ENCODE measurements around the gene ROS1.
A peak's percentile ranks its signal among the peaks of the same experiment; 100 is the strongest.

Gene ROS1

DNA sequence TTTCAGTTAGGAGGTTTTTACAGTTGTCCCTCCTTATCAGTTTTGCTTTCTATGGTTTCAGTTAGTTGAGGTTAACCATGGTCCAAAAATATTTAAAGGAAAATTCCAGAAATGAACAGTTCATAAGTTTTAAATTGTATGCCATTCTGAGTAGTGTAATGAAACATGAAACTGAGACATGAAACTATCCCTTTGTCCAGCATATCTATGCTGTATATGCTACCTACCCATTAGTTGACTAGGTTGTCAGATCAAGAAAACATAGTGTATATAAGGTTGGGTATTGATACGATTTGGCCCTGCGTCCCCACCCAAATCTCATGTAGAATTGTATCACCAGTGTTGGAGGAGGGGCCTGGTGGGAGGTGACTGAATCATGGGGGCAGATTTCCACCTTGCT, 121.3 kb downstream of the ROS1 start:
- no peak overlapping the region for H3K9ac ChIP-seq (ENCODE audit: low read length)
- H3K27ac ChIP-seq (ENCODE audit: low read length): no peak overlapping the region
- no peak overlapping the region for H3K4me3 ChIP-seq (ENCODE audit: low read length)
- H3K27me3 ChIP-seq (ENCODE audit: control insufficient read depth, insufficient read depth, low read length): no peaks in the 10 kb centered on the region
- H3K9me3 ChIP-seq (ENCODE audit: control insufficient read depth, low read depth, low read length): no peaks in the 10 kb centered on the region
- no peaks in the 10 kb centered on the region for H3K36me3 ChIP-seq (ENCODE audit: control insufficient read depth, low read depth, low read length)
- no peaks in the 10 kb centered on the region for H3K4me1 ChIP-seq (ENCODE audit: control insufficient read depth, low read depth, low read length)

DNA sequence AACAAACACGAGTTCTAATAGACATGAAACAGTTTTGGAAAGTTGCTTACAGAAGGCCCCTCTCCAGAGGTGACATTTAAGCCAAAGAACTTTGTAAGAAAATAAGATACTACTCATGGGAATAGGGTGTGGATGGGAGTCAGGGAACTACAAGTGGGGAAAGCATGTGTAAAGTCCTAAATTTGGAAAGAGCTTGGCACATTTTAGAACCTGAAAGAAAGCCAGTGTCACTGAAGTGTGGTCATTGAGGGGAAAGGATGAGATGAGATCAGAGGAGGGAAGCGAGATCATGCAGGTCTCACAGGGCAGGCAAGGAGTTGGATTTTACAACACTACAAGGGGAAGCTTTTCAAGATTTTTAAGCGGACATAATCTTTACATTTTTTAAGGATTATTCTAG, 122.4 kb downstream of the ROS1 start:
- Histone ChIP-seq H3K27me3 (ENCODE audit: control insufficient read depth, insufficient read depth, low read length) (no peaks in the 10 kb centered on the region), H3K36me3 (ENCODE audit: control insufficient read depth, low read depth, low read length) (no peaks in the 10 kb centered on the region), H3K27ac (ENCODE audit: low read length) (no peak overlapping the region), H3K4me3 (ENCODE audit: low read length) (no peak overlapping the region), H3K9ac (ENCODE audit: low read length) (no peak overlapping the region), H3K9me3 (ENCODE audit: control insufficient read depth, low read depth, low read length) (no peaks in the 10 kb centered on the region), H3K4me1 (ENCODE audit: control insufficient read depth, low read depth, low read length) (no peaks in the 10 kb centered on the region)

DNA sequence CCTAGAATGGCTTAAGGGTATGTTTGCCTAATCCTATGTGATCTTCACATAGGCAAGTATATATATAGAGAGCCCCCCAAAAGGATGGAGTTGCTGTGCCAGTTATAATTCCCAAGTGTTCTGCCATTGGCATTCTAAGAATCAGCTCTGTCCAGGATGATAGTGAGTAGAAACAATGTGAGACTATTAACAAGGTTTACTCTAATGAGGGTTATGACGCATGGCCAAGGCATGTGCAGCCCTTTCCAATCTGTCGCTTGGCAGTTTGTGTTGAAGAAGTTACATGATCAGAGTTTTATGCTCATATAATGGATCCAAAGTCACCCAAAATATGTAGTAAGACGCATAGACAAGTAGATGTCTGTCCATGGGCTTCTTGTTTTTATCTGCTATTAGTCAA, 126.8 kb downstream of the ROS1 start:
- Histone ChIP-seq H3K27me3 (ENCODE audit: control insufficient read depth, insufficient read depth, low read length) (no peaks in the 10 kb centered on the region), H3K4me3 (ENCODE audit: low read length) (no peak overlapping the region), H3K9me3 (ENCODE audit: control insufficient read depth, low read depth, low read length) (no peaks in the 10 kb centered on the region), H3K36me3 (ENCODE audit: control insufficient read depth, low read depth, low read length) (no peaks in the 10 kb centered on the region), H3K9ac (ENCODE audit: low read length) (no peak overlapping the region), H3K4me1 (ENCODE audit: control insufficient read depth, low read depth, low read length) (no peaks in the 10 kb centered on the region), H3K27ac (ENCODE audit: low read length) (no peak overlapping the region)

DNA sequence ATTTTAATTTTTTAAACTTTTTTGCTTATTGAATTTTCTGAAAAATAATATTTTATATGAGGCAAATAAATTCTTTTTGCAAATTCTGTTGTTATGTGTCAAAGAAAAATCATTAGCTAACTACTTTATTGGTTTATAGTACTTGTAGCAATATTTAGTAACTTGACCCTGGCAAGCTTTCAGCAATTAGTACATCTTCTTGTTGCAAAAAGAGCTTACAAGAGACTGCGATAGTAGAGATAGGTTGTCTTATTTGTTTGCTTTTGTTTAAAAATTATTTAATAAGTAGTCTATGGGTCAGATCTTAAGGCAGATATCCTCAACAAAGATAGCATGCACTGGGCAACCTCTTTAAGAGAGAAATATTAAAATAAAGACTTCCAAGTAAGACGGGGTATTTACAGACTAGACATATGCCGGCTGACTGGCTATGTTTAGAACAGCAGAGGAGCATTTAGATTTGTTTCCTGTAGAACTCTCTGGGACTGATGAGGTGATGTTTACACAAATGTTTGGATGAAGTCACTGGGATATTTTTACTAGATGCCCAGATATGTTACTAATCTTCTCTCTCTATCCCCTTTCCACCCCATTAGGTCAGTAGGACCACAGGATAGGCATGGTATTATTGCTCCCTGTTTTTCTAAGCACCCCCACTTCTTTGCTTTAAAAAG, 135.4 kb downstream of the ROS1 start:
- H3K9me3 ChIP-seq (ENCODE audit: control insufficient read depth, low read depth, low read length): no peaks in the 10 kb centered on the region
- no peak overlapping the region for H3K4me3 ChIP-seq (ENCODE audit: low read length)
- H3K4me1 ChIP-seq (ENCODE audit: control insufficient read depth, low read depth, low read length): no peaks in the 10 kb centered on the region
- no peaks in the 10 kb centered on the region for H3K36me3 ChIP-seq (ENCODE audit: control insufficient read depth, low read depth, low read length)
- H3K27me3 ChIP-seq (ENCODE audit: control insufficient read depth, insufficient read depth, low read length): no peaks in the 10 kb centered on the region
- no peak overlapping the region for H3K27ac ChIP-seq (ENCODE audit: low read length)
- H3K9ac ChIP-seq (ENCODE audit: low read length): no peak overlapping the region

DNA sequence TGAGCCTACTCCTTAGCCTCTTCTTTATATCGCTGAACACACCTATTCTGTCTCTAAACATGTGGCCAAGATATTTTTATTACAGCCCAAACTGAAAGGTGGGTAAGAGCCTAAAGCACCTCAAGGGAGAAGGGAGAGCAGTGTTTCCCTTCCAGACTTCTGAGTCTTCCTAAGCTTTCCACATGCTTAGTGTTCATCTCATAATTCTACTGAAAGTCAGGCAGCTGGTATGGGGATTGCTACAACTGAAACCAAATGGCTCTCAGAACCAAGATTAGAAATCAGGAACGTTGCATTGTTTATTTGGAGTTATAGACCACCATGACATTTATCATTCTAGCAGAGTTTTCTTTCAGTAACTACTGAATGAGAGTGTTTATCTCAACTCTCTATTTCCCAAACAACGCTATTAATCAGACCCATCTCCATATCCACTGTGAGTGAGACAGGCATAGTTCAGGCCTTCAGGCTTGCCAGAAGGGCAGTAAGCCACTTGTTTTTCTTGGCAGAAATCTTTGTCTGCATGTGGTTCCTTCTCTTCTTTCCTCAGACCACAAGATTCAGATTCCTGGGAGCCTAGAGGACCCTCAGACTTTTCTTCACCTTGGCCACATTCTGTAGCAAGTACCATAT, 137.5 kb downstream of the ROS1 start:
- Histone ChIP-seq H3K4me1 (ENCODE audit: control insufficient read depth, low read depth, low read length) (no peaks in the 10 kb centered on the region), H3K27me3 (ENCODE audit: control insufficient read depth, insufficient read depth, low read length) (no peaks in the 10 kb centered on the region), H3K4me3 (ENCODE audit: low read length) (no peak overlapping the region), H3K9ac (ENCODE audit: low read length) (no peak overlapping the region), H3K36me3 (ENCODE audit: control insufficient read depth, low read depth, low read length) (no peaks in the 10 kb centered on the region), H3K9me3 (ENCODE audit: control insufficient read depth, low read depth, low read length) (no peaks in the 10 kb centered on the region), H3K27ac (ENCODE audit: low read length) (no peak overlapping the region)

DNA sequence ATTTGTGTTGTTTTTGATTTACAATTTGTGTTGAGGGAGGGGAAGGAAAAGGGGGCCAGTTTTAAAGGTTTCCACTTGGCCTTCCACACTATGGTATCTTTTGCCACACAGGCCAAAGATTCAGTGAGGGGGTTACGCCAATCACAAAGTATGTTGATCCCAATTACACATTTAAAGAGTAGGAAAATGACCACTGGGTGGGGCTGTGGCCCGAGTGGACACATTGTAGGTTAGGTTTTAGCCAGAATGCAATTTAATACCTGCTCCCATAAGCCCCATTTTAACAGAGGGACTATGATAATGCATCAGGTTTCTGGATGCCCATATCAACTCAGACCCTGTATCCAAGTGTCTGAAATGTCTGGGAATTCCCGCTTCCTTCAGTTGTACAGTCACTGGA, 144.8 kb downstream of the ROS1 start:
- Histone ChIP-seq H3K27ac (ENCODE audit: low read length) (no peak overlapping the region), H3K4me3 (ENCODE audit: low read length) (no peak overlapping the region), H3K9me3 (ENCODE audit: control insufficient read depth, low read depth, low read length) (no peaks in the 10 kb centered on the region), H3K9ac (ENCODE audit: low read length) (no peak overlapping the region), H3K27me3 (ENCODE audit: control insufficient read depth, insufficient read depth, low read length) (no peaks in the 10 kb centered on the region), H3K36me3 (ENCODE audit: control insufficient read depth, low read depth, low read length) (no peaks in the 10 kb centered on the region), H3K4me1 (ENCODE audit: control insufficient read depth, low read depth, low read length) (no peaks in the 10 kb centered on the region)

DNA sequence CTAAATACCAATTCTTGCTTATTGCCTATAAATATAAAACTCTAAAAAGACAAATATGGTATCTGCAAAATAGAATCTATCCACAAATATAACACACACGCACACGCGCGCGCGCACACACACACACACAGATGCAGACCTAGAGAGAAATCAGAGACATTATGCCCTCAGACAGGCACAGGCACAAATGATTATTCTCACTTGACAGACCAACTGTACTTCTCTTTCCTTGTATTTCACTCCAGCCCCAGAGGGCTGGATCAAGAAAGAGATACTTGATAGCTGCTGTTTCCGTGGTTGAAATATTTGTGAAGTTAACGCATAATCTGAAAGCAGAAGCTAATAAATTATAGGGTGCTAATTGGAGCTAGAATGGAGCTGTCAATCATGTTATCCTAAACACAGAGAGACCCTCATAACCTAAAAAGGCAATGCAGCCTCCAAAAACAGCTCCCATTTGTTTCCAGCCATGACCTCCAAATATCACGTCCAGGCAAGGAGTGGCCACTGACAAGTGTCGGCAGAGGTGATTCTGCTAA, 148.9 kb downstream of the ROS1 start:
- Histone ChIP-seq H3K9me3 (ENCODE audit: control insufficient read depth, low read depth, low read length) (no peaks in the 10 kb centered on the region), H3K4me1 (ENCODE audit: control insufficient read depth, low read depth, low read length) (peaks cover 4% of the 10 kb centered on the region), H3K27ac (ENCODE audit: low read length) (no peak overlapping the region), H3K4me3 (ENCODE audit: low read length) (no peak overlapping the region), H3K9ac (ENCODE audit: low read length) (no peak overlapping the region), H3K27me3 (ENCODE audit: control insufficient read depth, insufficient read depth, low read length) (peaks cover 30% of the 10 kb centered on the region), H3K36me3 (ENCODE audit: control insufficient read depth, low read depth, low read length) (no peaks in the 10 kb centered on the region)

DNA sequence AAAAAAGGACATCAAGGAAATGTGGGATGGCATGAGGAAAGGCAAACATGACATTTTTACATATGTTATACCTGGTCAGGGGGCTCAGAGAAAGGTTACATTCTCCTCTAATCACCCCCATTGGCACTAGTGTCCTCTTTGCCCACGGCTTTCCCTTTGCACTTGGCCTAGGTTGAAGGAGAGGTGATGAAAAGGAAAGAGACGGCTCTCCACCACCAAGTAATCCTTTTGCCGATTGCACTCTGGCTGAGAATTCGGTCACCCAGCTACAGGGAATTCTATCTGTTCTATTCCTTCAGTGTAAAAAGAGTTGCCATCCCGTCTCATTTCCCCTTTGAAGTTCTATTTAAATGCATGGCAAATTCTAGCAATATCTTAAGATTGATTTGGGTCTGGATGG, 150.0 kb downstream of the ROS1 start:
- no peaks in the 10 kb centered on the region for H3K9me3 ChIP-seq (ENCODE audit: control insufficient read depth, low read depth, low read length)
- H3K4me3 ChIP-seq (ENCODE audit: low read length): no peak overlapping the region
- H3K27me3 ChIP-seq (ENCODE audit: control insufficient read depth, insufficient read depth, low read length): peaks cover 42% of the 10 kb centered on the region
- H3K4me1 ChIP-seq (ENCODE audit: control insufficient read depth, low read depth, low read length): peaks cover 8% of the 10 kb centered on the region
- no peak overlapping the region for H3K27ac ChIP-seq (ENCODE audit: low read length)
- H3K9ac ChIP-seq (ENCODE audit: low read length): no peak overlapping the region
- no peaks in the 10 kb centered on the region for H3K36me3 ChIP-seq (ENCODE audit: control insufficient read depth, low read depth, low read length)

DNA sequence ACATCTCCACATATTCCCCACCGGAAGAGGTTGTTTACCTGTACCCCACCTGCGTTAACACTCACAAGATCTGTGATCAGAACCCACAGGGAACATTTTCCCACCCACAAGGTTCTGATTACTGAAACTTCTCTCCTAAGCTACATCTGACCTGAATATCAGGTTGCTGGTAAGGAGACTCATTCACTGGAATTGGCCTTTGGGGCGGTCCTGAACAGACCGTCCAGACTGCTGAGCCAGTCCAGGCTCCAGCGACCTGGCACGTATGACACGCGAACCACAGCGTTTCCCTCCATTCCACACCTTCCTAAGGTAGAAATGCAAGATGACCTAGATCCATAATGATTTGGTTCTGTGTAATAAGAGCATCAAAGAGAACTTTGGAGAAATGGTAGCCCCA, 150.5 kb downstream of the ROS1 start:
- Histone ChIP-seq H3K4me3 (ENCODE audit: low read length) (no peak overlapping the region), H3K9me3 (ENCODE audit: control insufficient read depth, low read depth, low read length) (no peaks in the 10 kb centered on the region), H3K36me3 (ENCODE audit: control insufficient read depth, low read depth, low read length) (no peaks in the 10 kb centered on the region), H3K27ac (ENCODE audit: low read length) (no peak overlapping the region), H3K9ac (ENCODE audit: low read length) (no peak overlapping the region), H3K27me3 (ENCODE audit: control insufficient read depth, insufficient read depth, low read length) (peaks cover 47% of the 10 kb centered on the region), H3K4me1 (ENCODE audit: control insufficient read depth, low read depth, low read length) (peaks cover 8% of the 10 kb centered on the region)

DNA sequence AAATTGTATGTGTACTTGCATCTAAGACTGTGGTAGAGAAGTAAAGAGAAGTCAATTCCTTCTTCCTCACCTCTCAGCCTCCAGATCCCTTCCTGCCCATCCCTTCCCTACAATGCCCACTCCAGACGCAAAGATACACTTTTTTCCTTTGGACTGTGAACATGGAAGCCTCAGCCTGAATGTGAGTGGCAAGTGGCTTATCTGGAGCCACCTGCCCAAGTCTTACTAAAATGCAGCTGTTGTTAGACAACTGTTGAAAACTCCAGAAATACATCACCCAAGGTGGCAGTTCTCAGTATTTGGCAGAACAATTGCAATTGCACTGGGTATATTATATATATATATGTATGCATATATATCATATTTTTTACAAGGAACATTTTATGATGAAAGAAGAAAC, 152.9 kb downstream of the ROS1 start:
- H3K27ac ChIP-seq (ENCODE audit: low read length): no peak overlapping the region
- H3K27me3 ChIP-seq (ENCODE audit: control insufficient read depth, insufficient read depth, low read length): peaks cover 70% of the 10 kb centered on the region
- H3K9me3 ChIP-seq (ENCODE audit: control insufficient read depth, low read depth, low read length): no peaks in the 10 kb centered on the region
- H3K4me3 ChIP-seq (ENCODE audit: low read length): no peak overlapping the region
- no peaks in the 10 kb centered on the region for H3K36me3 ChIP-seq (ENCODE audit: control insufficient read depth, low read depth, low read length)
- H3K9ac ChIP-seq (ENCODE audit: low read length): no peak overlapping the region
- peaks cover 8% of the 10 kb centered on the region for H3K4me1 ChIP-seq (ENCODE audit: control insufficient read depth, low read depth, low read length)

DNA sequence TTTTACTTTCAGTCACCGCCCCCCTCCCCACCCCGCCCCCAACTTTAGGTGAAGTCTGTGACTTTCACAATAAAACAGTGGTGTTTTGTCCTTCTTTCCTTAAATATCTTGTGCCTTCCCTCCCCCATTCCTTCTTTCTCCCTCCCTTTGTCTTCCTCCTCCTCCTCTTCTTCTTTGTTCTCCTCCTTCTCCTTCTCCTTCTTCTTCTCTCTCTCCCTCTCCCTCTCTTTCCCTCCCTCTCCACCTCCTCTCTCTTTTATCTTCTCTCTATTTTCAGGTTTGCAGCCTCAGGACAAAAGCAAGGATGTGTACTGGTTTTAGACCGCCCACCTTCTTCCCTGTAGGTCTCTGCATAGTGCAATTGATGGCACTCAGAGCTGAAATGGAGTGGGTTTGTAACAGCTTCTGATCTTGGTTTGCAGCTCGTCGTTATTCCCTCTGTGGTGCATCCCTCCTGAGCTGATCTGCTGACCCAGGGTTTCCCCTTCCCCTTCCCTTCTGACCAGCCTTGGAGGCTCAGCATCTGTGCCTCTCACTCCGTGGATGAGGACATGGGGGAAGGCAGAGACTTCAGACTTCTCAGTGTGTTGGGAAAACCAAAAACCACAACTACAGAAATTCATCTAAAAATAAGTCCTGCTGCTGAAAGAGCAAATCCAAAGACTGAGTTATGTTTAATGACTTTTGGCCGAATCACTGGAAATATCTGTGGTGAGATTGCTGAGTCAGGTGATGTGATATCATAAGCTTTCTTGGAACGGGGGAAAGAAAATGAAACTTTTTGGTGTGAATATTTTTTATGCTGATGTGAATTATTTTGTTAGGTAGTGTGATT, 153.5 kb downstream of the ROS1 start:
- no peak overlapping the region for H3K9ac ChIP-seq (ENCODE audit: low read length)
- peak overlapping the region; percentile 17 for H3K4me3 ChIP-seq (ENCODE audit: low read length)
- H3K9me3 ChIP-seq (ENCODE audit: control insufficient read depth, low read depth, low read length): no peaks in the 10 kb centered on the region
- H3K27ac ChIP-seq (ENCODE audit: low read length): no peak overlapping the region
- peaks cover 76% of the 10 kb centered on the region for H3K27me3 ChIP-seq (ENCODE audit: control insufficient read depth, insufficient read depth, low read length)
- no peaks in the 10 kb centered on the region for H3K36me3 ChIP-seq (ENCODE audit: control insufficient read depth, low read depth, low read length)
- peaks cover 8% of the 10 kb centered on the region for H3K4me1 ChIP-seq (ENCODE audit: control insufficient read depth, low read depth, low read length)

Data from iPS-18a (cell line).